BE2C (cell line): Measurements from ENCODE around the gene COL18A1.

Source experiments
- DNase-seq: peaks from one replicate; pipeline ENCODE4 v3.0.0-alpha.2; 2020
- H3K27me3 ChIP-seq: fragments of 250-450 bp; sonication (Bioruptor Pico); 2 replicates; pipeline ENCODE4 v1.5.1; 2020; ENCODE audit warnings: mild to moderate bottlenecking
- H3K36me3 ChIP-seq: fragments of 250-450 bp; sonication (Bioruptor Pico); 2 replicates; pipeline ENCODE4 v1.5.1; 2020; ENCODE audit warnings: mild to moderate bottlenecking
- H3K4me1 ChIP-seq: fragments of 250-450 bp; sonication (Bioruptor Pico); 2 replicates; pipeline ENCODE4 v1.5.1; 2020
- H3K4me3 ChIP-seq: 2 replicates; pipeline ENCODE4 v1.5.1; 2011; ENCODE audit warnings: low read depth, low read length
- H3K9me3 ChIP-seq: fragments of 250-450 bp; sonication (Bioruptor Pico); 2 replicates; pipeline ENCODE4 v1.5.1; 2020
- CTCF ChIP-seq: IDR thresholded peaks from 2 replicates; pipeline ENCODE4 v1.5.1; 2012; ENCODE audit warnings: mild to moderate bottlenecking, low read depth, low read length

COL18A1 gene

GRCh38 chr21:45537746-45538291 lies 132.9 kb downstream of the COL18A1 start:
- Histone ChIP-seq H3K4me3 (no peak overlapping the region), H3K9me3 (no peaks in the 10 kb centered on the region), H3K27me3 (no peaks in the 10 kb centered on the region), H3K36me3 (peaks cover 46% of the 10 kb centered on the region), H3K4me1 (peaks cover 14% of the 10 kb centered on the region)
- no peak for TF ChIP-seq CTCF
- no peak for DNase-seq

- Histone ChIP-seq H3K36me3 (peaks cover 39% of the 10 kb centered on the region), H3K4me1 (peaks cover 14% of the 10 kb centered on the region), H3K9me3 (no peaks in the 10 kb centered on the region), H3K27me3 (no peaks in the 10 kb centered on the region), H3K4me3 (no peak overlapping the region)
- no peak for TF ChIP-seq CTCF
- DNase-seq, result peak; percentile 8
These were observed 133.5 kb downstream of the COL18A1 start for GRCh38 chr21:45538381-45539045.

GRCh38 chr21:45539046-45539795 lies 134.3 kb downstream of the COL18A1 start:
- peaks cover 12% of the 10 kb centered on the region for H3K4me1 ChIP-seq
- H3K4me3 ChIP-seq, result no peak overlapping the region
- peak; percentile 13 for DNase-seq
- H3K27me3 ChIP-seq, result no peaks in the 10 kb centered on the region
- no peak for TF ChIP-seq CTCF
- peaks cover 32% of the 10 kb centered on the region for H3K36me3 ChIP-seq
- H3K9me3 ChIP-seq, result no peaks in the 10 kb centered on the region

- peaks cover 24% of the 10 kb centered on the region for H3K36me3 ChIP-seq
- DNase-seq, result peak; percentile 8
- peaks cover 5% of the 10 kb centered on the region for H3K4me1 ChIP-seq
- H3K4me3 ChIP-seq, result no peak overlapping the region; the same call in 1 of the 2 replicates
- H3K9me3 ChIP-seq, result no peaks in the 10 kb centered on the region
- TF ChIP-seq CTCF, result no peak
- H3K27me3 ChIP-seq, result no peaks in the 10 kb centered on the region
These were observed 135.0 kb downstream of the COL18A1 start for GRCh38 chr21:45539796-45540600.

- Histone ChIP-seq H3K9me3 (no peaks in the 10 kb centered on the region), H3K4me3 (peak overlapping the region; percentile 66), H3K27me3 (no peaks in the 10 kb centered on the region), H3K36me3 (peaks cover 18% of the 10 kb centered on the region), H3K4me1 (0 out of 2 replicates have a peak, but pooled peaks cover 2% of the 10 kb centered on the region)
- DNase-seq, result peak; percentile 6
- TF ChIP-seq CTCF, result no peak
These were observed 135.6 kb downstream of the COL18A1 start for GRCh38 chr21:45540601-45540970.
